Uterus (tissue), 4 donors: ENCODE data around the gene AKAP1. TPM values are rescaled to one million over a fixed set of nuclear protein-coding genes. Genes with fewer than 3 reads are reported as not detected.

Experiments
- DNase-seq, 2 donors: peaks; one replicate each; pipeline ENCODE4 v3.0.0-alpha.2; 2019 to 2020
- H3K27ac ChIP-seq, 2 donors: fragments of 200-600 bp; sonication (generic); 1 replicate in 1 of 2; 2 replicates in 1 of 2; pipeline ENCODE4 v1.5.1; 2016 to 2018
- H3K27me3 ChIP-seq, 2 donors: fragments of 200-600 bp; sonication (generic); one replicate each; pipeline ENCODE4 v1.5.1; 2018 to 2019; ENCODE audit warnings: control low read depth in 1 of 2
- H3K36me3 ChIP-seq, 2 donors: fragments of 200-600 bp; sonication (generic); one replicate each; pipeline ENCODE4 v1.5.1; 2019; ENCODE audit warnings: control low read depth in 1 of 2
- H3K4me1 ChIP-seq, 2 donors: fragments of 200-600 bp; sonication (generic); one replicate each; pipeline ENCODE4 v1.5.1; 2018 to 2019; ENCODE audit warnings: control low read depth in 1 of 2
- H3K4me3 ChIP-seq, 2 donors: fragments of 200-600 bp; sonication (generic); 1 replicate in 1 of 2; 2 replicates in 1 of 2; pipeline ENCODE4 v1.5.1; 2018 to 2019; ENCODE audit warnings: mild to moderate bottlenecking in 1 of 2
- H3K9me3 ChIP-seq, 2 donors: fragments of 200-600 bp; sonication (generic); one replicate each; pipeline ENCODE4 v1.5.1; 2019; ENCODE audit warnings: control low read depth in 1 of 2
- CTCF ChIP-seq, 4 experiments: fragments of 200-600 bp in 2 of 4; fragments of 450-650 bp in 2 of 4; sonication (generic) in 2 of 4; IDR thresholded peaks; one replicate each; pipeline ENCODE4 v1.5.1; 2016 to 2019; ENCODE audit warnings: antibody characterized with exemption in 4 of 4, mild to moderate bottlenecking in 2 of 4, moderate library complexity in 1 of 4
- POLR2A ChIP-seq, 2 donors: fragments of 450-650 bp; IDR thresholded peaks; one replicate each; pipeline ENCODE4 v1.6.1; 2016; ENCODE audit warnings: antibody characterized with exemption in 2 of 2, mild to moderate bottlenecking in 1 of 2, moderate library complexity in 1 of 2
- intact Hi-C: fragments of 100-400 bp; cut with DNase I; formaldehyde crosslinking; loops from one replicate; pipeline ENCODE4 v1.15.1; 2023; ENCODE audit warnings: low total_unique reads
- total RNA-seq, 4 donors: library from RNA; depleted of rRNA in 3 of 4; stranded (reverse); fragments of >200 nt in 3 of 4; gene quantifications; one replicate each; pipeline versions ENCODE4 v1.1.0 to v1.2.4, GENCODE V29; 2014 to 2023
- donor health status: DM: yes; HTN: yes; CAD: no.

Gene AKAP1
- total RNA-seq, 4 donors from 2014 or later, result 7.1 to 264 (median 37.4) TPM

- TF ChIP-seq POLR2A (IDR thresholded peaks at IDR 0.05) (no peak), CTCF (IDR thresholded peaks at IDR 0.05) (no peak)
- DNase-seq, result no peak
- no peaks in the 10 kb centered on the region for H3K4me1 ChIP-seq
- H3K27me3 ChIP-seq, result no peaks in the 10 kb centered on the region
- no peak overlapping the region for H3K4me3 ChIP-seq
- intact Hi-C loops, result no loop called here
- H3K36me3 ChIP-seq, result no peaks in the 10 kb centered on the region
- no peaks in the 10 kb centered on the region for H3K9me3 ChIP-seq
- H3K27ac ChIP-seq, result no peak overlapping the region
Observed at GRCh38 chr17:57073626-57074025, 11.4 kb upstream of the AKAP1 start.

- Histone ChIP-seq H3K4me3 (no peak overlapping the region), H3K36me3 (no peaks in the 10 kb centered on the region), H3K27me3 (no peaks in the 10 kb centered on the region), H3K9me3 (no peaks in the 10 kb centered on the region), H3K27ac (no peak overlapping the region), H3K4me1 (no peaks in the 10 kb centered on the region)
- TF ChIP-seq CTCF (IDR thresholded peaks at IDR 0.05) (no peak), POLR2A (IDR thresholded peaks at IDR 0.05) (no peak)
- DNase-seq, result no peak
- intact Hi-C loops, result no loop called here
Observed at GRCh38 chr17:57075193-57075592, 9.9 kb upstream of the AKAP1 start.

- Histone ChIP-seq H3K4me3 (no peak overlapping the region), H3K27ac (no peak overlapping the region), H3K4me1 (no peaks in the 10 kb centered on the region), H3K9me3 (no peaks in the 10 kb centered on the region), H3K36me3 (no peaks in the 10 kb centered on the region), H3K27me3 (no peaks in the 10 kb centered on the region)
- DNase-seq, result no peak
- intact Hi-C loops, result no loop called here
- TF ChIP-seq CTCF (IDR thresholded peaks at IDR 0.05) (no peak), POLR2A (IDR thresholded peaks at IDR 0.05) (no peak)
Observed at GRCh38 chr17:57075785-57076184, 9.3 kb upstream of the AKAP1 start.

GRCh38 chr17:57077000-57077399, 8.0 kb upstream of the AKAP1 start:
- no peak overlapping the region for H3K4me3 ChIP-seq
- DNase-seq, result no peak
- H3K9me3 ChIP-seq, result no peaks in the 10 kb centered on the region
- H3K36me3 ChIP-seq, result no peaks in the 10 kb centered on the region
- no peak overlapping the region for H3K27ac ChIP-seq
- TF ChIP-seq CTCF (IDR thresholded peaks at IDR 0.05), result no peak
- TF ChIP-seq POLR2A (IDR thresholded peaks at IDR 0.05), result no peak
- no peaks in the 10 kb centered on the region for H3K27me3 ChIP-seq
- intact Hi-C loops, result no loop called here
- H3K4me1 ChIP-seq, result no peaks in the 10 kb centered on the region

GRCh38 chr17:57078274-57078673, 6.8 kb upstream of the AKAP1 start:
- no peak overlapping the region for H3K4me3 ChIP-seq
- H3K27me3 ChIP-seq, result no peaks in the 10 kb centered on the region
- no peak for DNase-seq
- H3K9me3 ChIP-seq, result no peaks in the 10 kb centered on the region
- no peaks in the 10 kb centered on the region for H3K4me1 ChIP-seq
- no peak for TF ChIP-seq POLR2A (IDR thresholded peaks at IDR 0.05)
- TF ChIP-seq CTCF (IDR thresholded peaks at IDR 0.05), result no peak
- no peaks in the 10 kb centered on the region for H3K36me3 ChIP-seq
- no peak overlapping the region for H3K27ac ChIP-seq
- intact Hi-C loops, result no loop called here
